Fibroblast of pulmonary artery (primary cell): ENCODE data around the gene PAQR3.

Experiments
- DNase-seq: peaks from one replicate; pipeline ENCODE4 v3.0.0-alpha.2; 2010; ENCODE audit warnings: low read depth
- H3K4me3 ChIP-seq: replicated peaks from 2 replicates; pipeline ENCODE4 v1.5.1; 2011; ENCODE audit warnings: low read depth, mild to moderate bottlenecking, control low read depth, low read length, moderate library complexity
- TF ChIP-seq, protein P1 (sequence below): IDR thresholded peaks from 2 replicates; pipeline ENCODE4 v1.5.1; 2011; ENCODE audit warnings: mild to moderate bottlenecking, control low read depth, low read length, inconsistent platforms; ENCODE audit errors: missing control alignments

PAQR3 gene

DNA sequence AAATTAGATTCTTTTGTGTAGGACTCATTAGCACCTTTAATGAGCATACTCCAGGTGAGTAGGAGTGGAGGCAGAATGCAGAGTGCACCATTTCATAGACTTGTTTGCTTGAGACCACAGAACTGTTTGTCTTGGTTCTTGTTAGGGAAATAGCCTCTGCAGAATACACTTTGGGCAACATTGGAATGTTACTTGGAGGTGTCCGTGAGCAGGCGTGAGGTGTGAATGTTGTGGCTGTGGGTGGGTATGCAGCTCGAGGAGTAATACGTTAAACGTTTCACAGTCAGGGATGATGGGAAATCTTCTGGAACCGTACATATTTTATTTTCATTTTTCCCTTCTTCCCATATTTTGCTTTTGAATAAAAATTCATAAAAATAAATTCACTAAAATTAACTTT is 31.6 kb downstream of the PAQR3 start:
- DNase-seq: no peak

DNA sequence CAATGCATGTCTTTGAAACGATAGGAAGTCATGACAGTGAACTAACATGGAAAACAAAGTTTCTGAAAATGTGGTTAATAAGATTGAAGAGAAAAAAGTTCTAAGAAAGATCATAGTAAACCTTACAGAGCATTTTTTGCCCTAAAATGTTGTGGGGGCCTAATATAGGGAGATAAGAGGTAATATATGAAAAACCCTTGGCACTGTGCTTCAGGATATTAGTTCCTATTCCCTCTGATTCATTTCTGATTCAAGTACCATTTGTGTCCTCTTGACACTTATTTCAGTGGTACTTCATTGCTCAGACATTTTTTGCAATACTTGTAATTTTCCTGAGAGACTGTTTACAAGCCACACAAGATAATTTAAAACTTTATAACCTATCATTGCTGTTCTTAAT is 35.1 kb downstream of the PAQR3 start:
- no peak overlapping the region for H3K4me3 ChIP-seq
- TF ChIP-seq, protein P1, sequence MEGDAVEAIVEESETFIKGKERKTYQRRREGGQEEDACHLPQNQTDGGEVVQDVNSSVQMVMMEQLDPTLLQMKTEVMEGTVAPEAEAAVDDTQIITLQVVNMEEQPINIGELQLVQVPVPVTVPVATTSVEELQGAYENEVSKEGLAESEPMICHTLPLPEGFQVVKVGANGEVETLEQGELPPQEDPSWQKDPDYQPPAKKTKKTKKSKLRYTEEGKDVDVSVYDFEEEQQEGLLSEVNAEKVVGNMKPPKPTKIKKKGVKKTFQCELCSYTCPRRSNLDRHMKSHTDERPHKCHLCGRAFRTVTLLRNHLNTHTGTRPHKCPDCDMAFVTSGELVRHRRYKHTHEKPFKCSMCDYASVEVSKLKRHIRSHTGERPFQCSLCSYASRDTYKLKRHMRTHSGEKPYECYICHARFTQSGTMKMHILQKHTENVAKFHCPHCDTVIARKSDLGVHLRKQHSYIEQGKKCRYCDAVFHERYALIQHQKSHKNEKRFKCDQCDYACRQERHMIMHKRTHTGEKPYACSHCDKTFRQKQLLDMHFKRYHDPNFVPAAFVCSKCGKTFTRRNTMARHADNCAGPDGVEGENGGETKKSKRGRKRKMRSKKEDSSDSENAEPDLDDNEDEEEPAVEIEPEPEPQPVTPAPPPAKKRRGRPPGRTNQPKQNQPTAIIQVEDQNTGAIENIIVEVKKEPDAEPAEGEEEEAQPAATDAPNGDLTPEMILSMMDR: no peak
- no peak for DNase-seq

More for the DNA sequence above, 31.6 kb downstream of the PAQR3 start:
- TF ChIP-seq, protein P1: no peak
- no peak overlapping the region for H3K4me3 ChIP-seq

DNA sequence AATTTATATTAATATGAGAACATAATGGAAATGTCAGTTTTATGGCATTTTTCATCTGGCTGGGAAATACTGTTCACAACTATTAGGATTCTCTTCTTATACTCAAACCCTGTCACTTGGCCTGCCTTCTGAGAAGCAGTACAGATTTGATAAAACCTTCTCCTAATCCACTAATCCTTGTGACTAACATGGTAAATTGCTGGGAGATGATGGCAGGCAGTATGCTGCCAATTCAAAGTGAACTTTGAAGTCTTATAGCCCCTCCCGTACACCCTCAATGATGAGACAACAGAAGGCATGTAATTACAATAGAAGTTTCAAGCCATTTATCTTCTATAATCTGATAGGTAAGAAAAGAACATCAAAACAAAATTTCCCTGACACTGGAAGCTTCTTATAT is 36.9 kb downstream of the PAQR3 start:
- TF ChIP-seq, protein P1: no peak
- DNase-seq: no peak
- H3K4me3 ChIP-seq: no peak overlapping the region

DNA sequence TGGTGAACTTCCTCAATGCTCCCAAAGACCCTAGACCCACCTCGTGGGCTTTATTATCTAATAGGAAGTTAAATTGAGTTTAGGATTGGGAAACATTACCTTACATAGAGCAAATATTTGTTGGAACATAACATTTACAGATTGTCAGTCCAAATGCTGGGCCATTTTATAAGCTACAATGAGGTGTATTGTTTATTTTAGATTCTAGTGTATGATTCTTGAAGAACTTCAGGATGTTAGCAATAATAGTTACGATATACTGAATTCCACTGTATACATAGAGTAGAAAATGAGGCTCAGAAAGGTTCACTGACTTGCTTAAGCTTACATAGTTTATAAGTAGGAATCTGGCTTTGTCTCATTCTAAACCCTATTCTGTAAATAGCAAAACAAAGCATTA is 37.4 kb downstream of the PAQR3 start:
- H3K4me3 ChIP-seq: no peak overlapping the region
- TF ChIP-seq, protein P1: no peak
- no peak for DNase-seq

DNA sequence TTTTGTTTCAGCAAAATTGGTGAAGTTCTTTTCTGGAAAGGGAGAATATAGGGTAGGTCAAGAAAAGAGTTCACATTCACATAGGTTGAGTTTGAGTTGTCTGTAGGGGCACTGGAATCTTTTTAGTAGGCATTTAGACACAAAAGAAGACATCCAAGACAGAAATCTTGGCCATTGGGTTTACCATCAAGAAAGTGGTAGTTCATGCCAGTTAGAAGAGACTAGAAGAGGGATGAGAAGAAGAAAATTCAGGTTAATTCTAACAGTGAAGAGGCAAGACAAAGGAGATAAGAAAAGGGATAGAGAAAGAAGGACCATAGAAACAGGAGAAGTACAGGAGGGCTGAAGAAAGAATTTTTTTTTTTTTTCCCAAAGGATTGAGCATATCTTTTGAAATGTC is 39.9 kb downstream of the PAQR3 start:
- DNase-seq: no peak

DNA sequence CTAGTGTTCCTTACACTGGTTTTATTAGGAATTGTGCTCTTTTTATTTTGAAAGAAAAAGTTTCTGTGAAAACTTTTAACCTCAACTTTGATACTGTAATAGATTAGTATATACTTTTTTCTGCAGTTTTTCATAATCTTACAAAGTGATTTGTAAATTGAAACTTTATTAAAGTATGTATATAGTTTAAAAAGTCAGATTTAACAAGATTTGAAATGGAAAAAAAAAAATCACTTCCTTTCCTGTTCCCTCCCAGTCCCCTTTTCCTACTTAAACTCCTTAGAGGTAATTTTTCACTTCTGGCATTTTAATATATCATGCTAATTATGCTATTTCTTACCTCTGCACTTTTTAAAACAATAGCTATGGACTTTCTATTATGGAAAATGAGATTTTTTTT is 49.3 kb downstream of the PAQR3 start:
- TF ChIP-seq, protein P1: no peak
- DNase-seq: no peak
- H3K4me3 ChIP-seq: no peak overlapping the region

More for the DNA sequence above, 39.9 kb downstream of the PAQR3 start:
- H3K4me3 ChIP-seq: no peak overlapping the region
- TF ChIP-seq, protein P1: no peak

DNA sequence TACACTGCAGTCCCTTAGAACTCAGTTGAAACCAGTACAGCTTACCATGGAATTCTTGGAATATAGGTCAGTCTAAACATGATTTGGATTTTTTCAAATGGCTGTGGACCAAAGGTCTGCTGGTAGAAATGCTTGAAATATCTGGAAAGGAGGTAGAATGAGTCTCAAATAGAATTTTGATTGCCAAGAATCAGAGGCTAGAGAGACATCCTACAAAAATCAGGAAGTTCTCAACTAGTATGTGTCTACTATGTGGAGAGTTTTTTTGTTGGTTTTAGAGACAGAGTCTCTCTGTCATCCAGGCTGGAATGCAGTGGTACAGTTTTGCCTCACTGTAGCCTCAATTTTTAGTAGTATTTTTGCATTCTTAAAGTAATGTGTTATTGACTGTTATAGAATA is 53.6 kb downstream of the PAQR3 start:
- TF ChIP-seq, protein P1: no peak
- DNase-seq: no peak

More for the DNA sequence above, 53.6 kb downstream of the PAQR3 start:
- H3K4me3 ChIP-seq: no peak overlapping the region
